Activated T-cell treated with anti-CD3 and anti-CD28 coated beads, Interleukin-2, amount 50 U/mL, for 24 hours (primary cell): ENCODE results near the gene SCEL.

ENCODE experiments used
- DNase-seq: peaks from one replicate; pipeline ENCODE4 v3.0.0-alpha.2; 2020
- H3K27ac Mint-ChIP-seq: 2 replicates; pipeline ENCODE4 v1.8.0; 2020; ENCODE audit warnings: mild to moderate bottlenecking, mixed read lengths
- H3K27me3 Mint-ChIP-seq: 2 replicates; pipeline ENCODE4 v1.8.0; 2020; ENCODE audit warnings: mixed read lengths
- H3K36me3 Mint-ChIP-seq: 2 replicates; pipeline ENCODE4 v1.8.0; 2020; ENCODE audit warnings: low read depth, mixed read lengths
- H3K4me1 Mint-ChIP-seq: 2 replicates; pipeline ENCODE4 v1.8.0; 2020; ENCODE audit warnings: low read depth, mixed read lengths
- H3K4me3 Mint-ChIP-seq: 2 replicates; pipeline ENCODE4 v1.8.0; 2020; ENCODE audit warnings: mild to moderate bottlenecking, moderate library complexity, mixed read lengths
- H3K9me3 Mint-ChIP-seq: 2 replicates; pipeline ENCODE4 v1.8.0; 2020; ENCODE audit warnings: mixed read lengths

The SCEL gene

DNA sequence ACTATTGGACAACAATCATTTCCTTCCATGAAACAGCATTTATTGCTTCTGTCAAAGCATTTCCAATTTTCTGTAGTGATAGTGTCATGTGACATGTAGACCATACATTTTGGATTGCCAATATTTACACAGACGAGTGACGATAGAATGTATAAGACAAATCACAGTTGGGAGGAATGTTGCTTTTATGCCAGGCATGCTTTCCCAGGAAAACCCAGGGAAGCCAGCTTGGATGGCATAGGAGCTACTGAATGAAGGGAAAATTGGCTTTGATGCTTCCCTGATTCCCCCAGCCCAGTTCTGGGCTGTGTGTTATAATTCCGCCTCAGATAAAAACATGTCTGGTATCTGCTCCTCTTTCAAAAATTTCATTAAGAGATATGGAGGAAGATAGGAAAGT lies 22.5 kb downstream of the SCEL start:
- no peak for DNase-seq
- Mint-ChIP-seq H3K4me3 (no peak overlapping the region), H3K4me1 (peaks cover 16% of the 10 kb centered on the region), H3K27me3 (peaks cover 8% of the 10 kb centered on the region), H3K9me3 (no peaks in the 10 kb centered on the region), H3K27ac (no peak overlapping the region), H3K36me3 (no peaks in the 10 kb centered on the region)

DNA sequence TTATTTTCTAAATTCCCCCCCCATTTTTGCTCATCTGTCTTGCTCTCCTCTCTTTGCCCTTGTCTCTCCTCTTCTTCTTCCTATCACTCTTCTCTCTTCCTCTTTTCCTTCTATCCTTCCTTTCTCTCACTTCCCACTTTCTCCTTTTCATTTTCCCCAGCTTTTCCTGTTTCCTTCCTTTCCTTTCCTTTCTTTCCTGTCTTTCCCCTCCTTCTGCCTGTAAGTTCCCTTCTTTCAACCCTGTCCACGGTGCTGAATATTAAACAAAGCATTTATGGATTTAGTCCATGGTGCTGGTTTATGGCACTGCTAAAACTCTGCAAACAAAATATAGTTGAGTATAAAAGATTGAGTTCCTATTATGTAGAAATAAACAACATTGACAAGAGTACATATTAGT lies 27.6 kb downstream of the SCEL start:
- Mint-ChIP-seq H3K4me1 (peaks cover 13% of the 10 kb centered on the region), H3K9me3 (no peaks in the 10 kb centered on the region), H3K27me3 (peaks cover 5% of the 10 kb centered on the region), H3K27ac (no peak overlapping the region), H3K4me3 (no peak overlapping the region), H3K36me3 (no peaks in the 10 kb centered on the region)
- DNase-seq = no peak

DNA sequence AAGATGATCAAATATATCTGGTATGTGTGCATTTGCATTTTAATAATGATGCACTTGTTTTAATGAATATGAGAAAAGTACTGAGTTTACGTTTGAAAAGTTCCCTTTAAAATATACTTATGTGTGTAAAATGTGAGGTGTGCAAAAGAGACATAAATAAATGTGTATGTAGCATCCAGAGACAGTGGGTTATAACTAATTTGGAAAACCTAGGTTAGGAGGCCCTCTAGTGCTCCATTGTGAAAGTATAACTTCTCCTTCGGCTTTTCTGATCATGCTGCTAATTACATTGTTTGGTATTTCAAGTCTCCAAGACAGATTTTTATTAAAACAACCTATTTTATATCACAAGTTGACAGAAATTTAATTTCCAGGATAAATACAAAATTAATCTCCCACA lies 30.1 kb downstream of the SCEL start:
- H3K36me3 Mint-ChIP-seq = no peaks in the 10 kb centered on the region
- H3K27ac Mint-ChIP-seq = no peak overlapping the region
- H3K9me3 Mint-ChIP-seq = no peaks in the 10 kb centered on the region

DNA sequence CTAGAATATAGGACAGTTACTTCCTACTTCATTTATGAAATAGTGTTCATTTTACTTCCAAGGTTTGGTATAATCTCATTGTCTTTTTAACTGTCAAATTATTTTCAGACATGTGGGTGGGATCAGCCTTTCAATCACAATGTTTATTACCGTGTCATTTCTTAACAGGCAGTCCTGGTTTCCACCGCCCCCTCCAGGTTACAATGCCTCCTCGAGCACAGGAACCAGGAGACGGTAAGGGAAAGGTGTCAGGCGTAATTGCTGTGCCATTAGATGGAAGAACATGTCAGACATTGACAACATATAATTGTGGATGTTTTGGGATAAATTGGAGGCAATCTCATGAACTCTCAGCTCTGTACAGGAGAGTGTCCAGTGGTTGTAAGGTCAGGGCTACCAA lies 36.5 kb downstream of the SCEL start:
- Mint-ChIP-seq H3K9me3 (no peaks in the 10 kb centered on the region), H3K27ac (no peak overlapping the region), H3K27me3 (peaks cover 39% of the 10 kb centered on the region), H3K4me1 (no peaks in the 10 kb centered on the region), H3K4me3 (no peak overlapping the region), H3K36me3 (no peaks in the 10 kb centered on the region)
- DNase-seq = no peak

More for the DNA sequence above, 30.1 kb downstream of the SCEL start:
- DNase-seq = no peak
- H3K4me1 Mint-ChIP-seq = no peaks in the 10 kb centered on the region
- H3K27me3 Mint-ChIP-seq = peaks cover 15% of the 10 kb centered on the region
- H3K4me3 Mint-ChIP-seq = no peak overlapping the region

DNA sequence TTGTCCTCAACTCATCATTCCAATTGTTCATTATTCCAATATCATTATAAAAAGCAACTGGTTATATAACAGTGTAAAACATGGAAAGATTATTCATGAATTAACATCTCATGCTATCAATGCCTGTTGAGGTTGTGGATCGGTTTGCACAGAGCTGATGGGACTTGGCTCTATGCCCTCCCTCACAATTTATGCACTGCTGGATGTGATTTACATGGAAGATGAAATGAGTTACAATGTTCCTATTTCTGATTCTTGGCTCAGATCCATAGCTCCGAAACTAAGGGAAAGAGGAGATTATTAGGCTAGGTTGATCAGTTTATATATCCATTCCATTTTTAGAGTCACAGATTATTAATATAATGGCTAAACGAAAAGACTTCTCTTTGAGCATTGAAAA lies 38.6 kb downstream of the SCEL start:
- peaks cover 54% of the 10 kb centered on the region for H3K27me3 Mint-ChIP-seq
- H3K27ac Mint-ChIP-seq = no peak overlapping the region
- H3K4me1 Mint-ChIP-seq = no peaks in the 10 kb centered on the region
- H3K9me3 Mint-ChIP-seq = no peaks in the 10 kb centered on the region
- no peaks in the 10 kb centered on the region for H3K36me3 Mint-ChIP-seq
- no peak for DNase-seq
- no peak overlapping the region for H3K4me3 Mint-ChIP-seq

DNA sequence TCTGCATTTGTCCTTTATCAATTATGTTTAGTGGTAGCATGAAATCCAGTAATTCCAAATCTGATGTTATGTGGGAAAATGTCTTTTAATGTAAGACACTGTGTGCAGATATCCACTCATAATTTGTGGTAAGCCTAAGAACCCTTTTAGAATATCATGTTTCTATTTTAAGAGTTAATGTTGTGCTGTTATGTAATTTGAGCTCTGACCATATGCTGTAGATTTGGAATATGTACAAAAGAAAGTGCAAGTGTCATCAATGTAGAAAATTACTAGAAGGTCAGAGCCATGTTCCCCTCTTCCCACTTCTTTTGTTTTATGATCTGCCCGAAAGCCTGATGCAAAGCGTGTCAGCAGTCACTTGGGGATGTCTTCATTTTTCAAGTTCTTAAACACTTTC lies 44.5 kb downstream of the SCEL start:
- no peaks in the 10 kb centered on the region for H3K36me3 Mint-ChIP-seq
- no peaks in the 10 kb centered on the region for H3K9me3 Mint-ChIP-seq
- DNase-seq = no peak
- peaks cover 49% of the 10 kb centered on the region for H3K27me3 Mint-ChIP-seq
- H3K4me3 Mint-ChIP-seq = no peak overlapping the region
- no peaks in the 10 kb centered on the region for H3K4me1 Mint-ChIP-seq
- H3K27ac Mint-ChIP-seq = no peak overlapping the region

DNA sequence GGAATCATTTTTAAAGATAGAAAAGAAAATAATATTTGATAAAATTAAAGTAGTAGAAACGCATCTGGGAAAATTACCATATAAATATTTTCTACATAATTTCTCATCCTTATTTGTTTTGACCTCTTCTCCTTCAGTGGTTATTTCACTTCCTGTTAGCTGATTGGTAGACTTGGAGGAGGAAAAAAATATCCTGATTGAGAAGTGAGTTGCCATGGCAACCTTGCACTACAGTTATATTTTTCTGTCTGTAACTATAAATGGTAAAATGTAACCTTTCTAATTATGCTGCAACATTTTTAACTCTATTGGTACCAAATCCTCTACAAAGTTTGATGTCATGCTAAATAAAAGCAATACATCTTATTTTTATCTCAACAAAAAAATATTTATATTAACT lies 45.2 kb downstream of the SCEL start:
- H3K27ac Mint-ChIP-seq = no peak overlapping the region
- no peaks in the 10 kb centered on the region for H3K9me3 Mint-ChIP-seq
- no peak overlapping the region for H3K4me3 Mint-ChIP-seq
- DNase-seq = no peak
- H3K4me1 Mint-ChIP-seq = no peaks in the 10 kb centered on the region
- H3K36me3 Mint-ChIP-seq = no peaks in the 10 kb centered on the region
- H3K27me3 Mint-ChIP-seq = peaks cover 45% of the 10 kb centered on the region

DNA sequence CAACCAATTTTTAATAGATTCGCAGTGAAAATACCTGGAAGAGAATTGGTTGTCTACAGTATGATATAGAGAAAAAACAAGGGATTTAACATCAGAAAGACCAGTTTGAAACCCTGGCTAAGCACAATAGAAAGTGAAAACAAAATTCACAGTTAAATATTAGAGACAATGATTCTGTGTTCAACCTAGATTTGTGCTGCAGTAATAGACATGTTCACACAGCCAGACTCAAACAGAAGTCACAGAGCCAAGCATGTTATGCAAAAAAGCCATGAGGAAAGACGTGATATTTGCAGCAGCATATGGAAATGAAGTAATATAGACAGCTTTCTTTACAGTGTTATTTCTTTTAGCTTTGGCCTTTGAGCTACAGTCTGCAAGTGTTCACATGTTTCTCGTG lies 48.1 kb downstream of the SCEL start:
- no peak overlapping the region for H3K4me3 Mint-ChIP-seq
- DNase-seq = no peak
- no peaks in the 10 kb centered on the region for H3K4me1 Mint-ChIP-seq
- peaks cover 19% of the 10 kb centered on the region for H3K27me3 Mint-ChIP-seq
- no peak overlapping the region for H3K27ac Mint-ChIP-seq
- no peaks in the 10 kb centered on the region for H3K36me3 Mint-ChIP-seq
- H3K9me3 Mint-ChIP-seq = no peaks in the 10 kb centered on the region

DNA sequence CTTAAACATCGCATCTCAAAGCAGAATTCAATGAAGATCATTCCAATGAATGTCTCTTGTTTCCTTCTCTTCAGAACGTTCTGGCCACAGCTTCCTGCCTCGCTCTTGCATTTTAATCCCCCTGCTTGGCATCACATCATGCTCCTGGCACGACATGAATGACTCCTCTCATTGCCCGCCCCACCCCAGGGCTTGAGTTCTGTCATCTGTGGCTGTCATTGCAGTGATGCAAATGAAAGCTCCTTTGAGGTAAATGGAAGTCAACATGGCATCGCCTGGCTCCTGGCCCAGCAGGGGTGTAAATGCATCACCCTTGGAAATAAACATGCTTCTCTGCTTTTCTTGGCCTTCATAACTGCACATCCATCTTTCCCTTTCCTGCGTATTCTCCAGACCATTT lies 48.6 kb downstream of the SCEL start:
- no peak for DNase-seq
- H3K4me3 Mint-ChIP-seq = no peak overlapping the region
- H3K27ac Mint-ChIP-seq = no peak overlapping the region
- H3K27me3 Mint-ChIP-seq = peaks cover 14% of the 10 kb centered on the region
- no peaks in the 10 kb centered on the region for H3K4me1 Mint-ChIP-seq
- H3K9me3 Mint-ChIP-seq = no peaks in the 10 kb centered on the region
- no peaks in the 10 kb centered on the region for H3K36me3 Mint-ChIP-seq

DNA sequence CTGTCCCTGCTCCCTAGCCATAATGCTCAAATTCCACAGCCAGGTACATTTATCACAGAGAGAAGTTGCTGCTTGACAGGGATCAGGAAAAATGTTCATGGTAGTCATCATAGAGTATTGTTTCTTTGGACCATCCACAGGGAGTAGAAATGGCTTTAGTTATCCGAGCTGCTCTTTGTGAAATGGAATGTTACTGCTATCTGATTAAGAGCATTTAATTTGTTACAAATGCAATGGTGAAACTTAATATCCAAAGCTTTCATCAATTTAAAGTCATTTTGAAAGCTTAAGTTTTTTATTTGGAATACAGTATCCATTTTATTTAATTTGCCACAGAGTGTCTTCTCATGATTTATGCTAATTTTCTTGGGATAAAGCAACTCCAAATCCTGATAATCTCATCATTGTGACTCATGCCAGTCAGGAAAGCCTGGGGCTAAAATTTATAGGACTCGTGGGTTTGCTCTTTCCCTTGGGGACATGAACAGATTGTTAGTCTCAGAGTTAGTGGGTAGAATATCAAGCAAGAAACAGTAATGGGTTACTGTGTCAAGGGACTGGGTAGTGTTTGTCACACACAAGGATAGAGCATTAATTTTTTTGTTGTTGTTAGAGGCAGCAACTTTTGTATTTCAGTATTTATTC lies 59.8 kb downstream of the SCEL start:
- Mint-ChIP-seq H3K36me3 (no peaks in the 10 kb centered on the region), H3K4me1 (peaks cover 2% of the 10 kb centered on the region), H3K9me3 (no peaks in the 10 kb centered on the region), H3K4me3 (no peak overlapping the region), H3K27me3 (peaks cover 27% of the 10 kb centered on the region), H3K27ac (no peak overlapping the region)
- DNase-seq = no peak

DNA sequence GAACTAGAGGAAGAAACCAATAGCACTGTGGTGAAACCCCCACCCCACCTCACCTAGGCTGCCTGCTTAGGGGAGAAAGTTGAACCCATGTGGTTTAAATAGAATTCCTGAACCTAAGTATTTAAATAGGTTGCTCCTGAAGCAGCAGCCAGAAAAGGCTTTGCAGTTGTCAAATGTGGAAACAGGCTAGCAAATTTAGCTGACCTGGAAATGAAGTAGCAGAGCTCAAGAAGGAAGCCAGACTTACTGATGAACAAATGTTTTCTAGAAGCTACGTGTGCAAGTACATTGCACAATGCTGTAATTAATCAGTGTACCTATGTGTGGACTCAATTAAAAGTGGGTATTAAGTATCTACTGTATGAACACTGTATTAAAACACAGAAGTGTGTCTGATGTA lies 61.3 kb downstream of the SCEL start:
- H3K4me3 Mint-ChIP-seq = no peak overlapping the region
- H3K27me3 Mint-ChIP-seq = peaks cover 23% of the 10 kb centered on the region
- peaks cover 2% of the 10 kb centered on the region for H3K4me1 Mint-ChIP-seq

DNA sequence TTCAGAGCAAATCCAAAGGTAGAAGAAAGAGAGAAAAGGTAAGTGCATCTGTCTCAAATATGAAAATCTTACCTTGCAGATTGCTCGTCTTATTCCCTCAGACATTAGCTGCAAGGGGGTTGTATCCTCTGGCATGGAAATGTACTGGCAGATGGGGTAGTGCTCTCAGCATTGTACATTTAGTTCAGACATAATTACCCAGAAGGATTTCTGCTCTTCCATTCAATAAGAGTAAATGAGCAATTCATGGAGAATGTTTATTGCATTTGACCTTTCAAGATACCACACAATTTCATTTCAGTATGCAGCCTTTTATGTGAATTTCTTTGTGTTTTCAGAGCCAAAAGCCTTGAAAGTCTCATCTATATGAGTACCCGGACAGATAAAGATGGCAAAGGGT lies 63.8 kb downstream of the SCEL start:
- Mint-ChIP-seq H3K27me3 (peaks cover 11% of the 10 kb centered on the region), H3K4me1 (no peaks in the 10 kb centered on the region), H3K36me3 (no peaks in the 10 kb centered on the region), H3K9me3 (no peaks in the 10 kb centered on the region), H3K27ac (no peak overlapping the region), H3K4me3 (no peak overlapping the region)
- DNase-seq = no peak

More for the DNA sequence above, 61.3 kb downstream of the SCEL start:
- Mint-ChIP-seq H3K36me3 (no peaks in the 10 kb centered on the region), H3K9me3 (no peaks in the 10 kb centered on the region), H3K27ac (no peak overlapping the region)
- DNase-seq = no peak

DNA sequence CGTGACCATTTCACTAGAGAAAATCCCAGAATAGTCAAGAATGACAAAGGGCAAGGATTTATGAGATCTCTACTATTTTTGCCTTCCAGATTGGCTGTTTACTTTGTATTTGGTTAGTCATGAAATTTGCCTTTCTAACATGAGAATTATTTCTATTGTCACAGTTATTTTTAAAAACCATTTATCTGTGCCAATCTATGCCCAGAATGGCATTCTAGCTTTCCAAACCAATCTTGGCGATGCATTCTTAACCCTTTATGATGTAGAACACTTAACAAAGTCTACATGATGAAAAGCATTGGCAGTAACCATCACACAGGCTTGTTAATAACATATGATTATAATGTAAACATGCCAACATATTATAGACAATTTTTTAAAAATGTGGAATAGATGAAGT lies 65.2 kb downstream of the SCEL start:
- H3K27me3 Mint-ChIP-seq = peaks cover 7% of the 10 kb centered on the region
- no peak overlapping the region for H3K27ac Mint-ChIP-seq
- H3K9me3 Mint-ChIP-seq = no peaks in the 10 kb centered on the region
- no peak overlapping the region for H3K4me3 Mint-ChIP-seq
- no peaks in the 10 kb centered on the region for H3K4me1 Mint-ChIP-seq
- DNase-seq = no peak
- H3K36me3 Mint-ChIP-seq = no peaks in the 10 kb centered on the region

DNA sequence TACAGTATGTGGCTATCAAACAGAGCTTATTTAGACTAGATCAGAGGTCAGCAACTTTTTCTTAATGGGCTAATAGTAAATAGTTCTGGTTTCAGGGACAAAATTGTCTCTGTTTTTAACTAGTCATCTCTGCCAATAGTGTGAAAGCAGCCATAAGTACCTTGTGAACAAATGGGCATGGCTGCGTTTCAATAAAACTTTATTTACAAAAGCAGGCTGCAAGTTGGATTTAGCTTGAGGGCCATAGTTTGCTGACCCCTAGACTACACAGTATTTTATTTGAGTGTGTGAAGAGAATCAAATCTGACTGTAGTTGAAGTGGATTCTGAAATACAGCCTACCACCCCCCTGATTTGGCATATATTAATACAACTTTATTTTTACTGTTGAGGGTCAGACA lies 75.6 kb downstream of the SCEL start:
- no peaks in the 10 kb centered on the region for H3K36me3 Mint-ChIP-seq
- H3K4me1 Mint-ChIP-seq = no peaks in the 10 kb centered on the region
- no peak overlapping the region for H3K27ac Mint-ChIP-seq
- DNase-seq = no peak
- peaks cover 7% of the 10 kb centered on the region for H3K27me3 Mint-ChIP-seq
- no peak overlapping the region for H3K4me3 Mint-ChIP-seq
- H3K9me3 Mint-ChIP-seq = no peaks in the 10 kb centered on the region

DNA sequence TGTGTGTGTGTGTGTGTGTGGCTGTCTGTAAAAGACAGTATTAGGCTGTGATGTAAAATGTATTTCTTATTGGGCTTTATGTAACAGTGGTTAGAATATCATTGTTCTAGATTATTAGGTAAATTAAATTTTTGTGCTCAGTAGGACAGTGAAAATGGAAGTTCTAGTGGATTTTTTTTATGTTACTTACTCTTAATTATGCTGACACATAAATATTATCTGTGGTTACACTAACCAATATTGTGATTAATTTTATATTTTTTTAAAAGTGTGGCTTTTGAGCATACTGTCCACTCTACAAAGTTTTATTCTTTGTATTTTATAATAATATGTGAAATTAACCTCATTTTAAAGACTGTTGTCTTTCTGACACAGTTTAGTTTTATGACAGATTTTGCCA lies 80.5 kb downstream of the SCEL start:
- no peaks in the 10 kb centered on the region for H3K4me1 Mint-ChIP-seq
- no peaks in the 10 kb centered on the region for H3K36me3 Mint-ChIP-seq
- no peak for DNase-seq
- H3K9me3 Mint-ChIP-seq = no peaks in the 10 kb centered on the region
- no peak overlapping the region for H3K27ac Mint-ChIP-seq
- H3K27me3 Mint-ChIP-seq = peaks cover 6% of the 10 kb centered on the region
- no peak overlapping the region for H3K4me3 Mint-ChIP-seq

DNA sequence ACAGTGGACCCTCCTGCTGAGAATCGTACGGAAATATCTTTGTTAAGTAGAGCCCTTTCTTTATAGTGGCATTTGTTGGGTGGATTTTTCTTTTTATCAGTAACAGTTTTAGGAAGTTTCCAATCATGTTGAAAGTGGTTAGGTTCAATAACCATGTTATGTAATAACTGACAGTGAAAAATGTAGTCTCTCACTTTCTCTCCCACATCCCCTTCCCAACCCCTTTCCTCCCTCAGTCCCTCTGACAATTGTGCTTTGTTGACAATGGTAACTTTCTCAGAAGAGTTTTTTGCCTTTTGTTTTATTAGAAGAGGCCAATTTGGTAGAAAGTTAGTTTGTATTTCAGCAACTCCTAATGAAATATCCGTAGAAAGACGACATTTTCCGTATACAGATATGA lies 84.1 kb downstream of the SCEL start:
- Mint-ChIP-seq H3K36me3 (no peaks in the 10 kb centered on the region), H3K4me3 (no peak overlapping the region), H3K27ac (no peak overlapping the region), H3K4me1 (no peaks in the 10 kb centered on the region), H3K27me3 (peaks cover 13% of the 10 kb centered on the region), H3K9me3 (no peaks in the 10 kb centered on the region)
- no peak for DNase-seq
